Myometrial cell (primary cell): ENCODE results near the gene C17orf50. TPM values are rescaled to one million over a fixed set of nuclear protein-coding genes. Genes with fewer than 3 reads are reported as not detected.

Experiments
- total RNA-seq: library from RNA; depleted of rRNA; stranded (reverse); fragments of >200 nt; gene quantifications from 2 replicates; pipeline ENCODE4 v1.2.3, GENCODE V29; 2015

C17orf50 gene
- not detected in 2 replicates for total RNA-seq

GRCh38 chr17:35760587-35760986 lies at the start of gene C17orf50:
TSS of gene C17orf50 (plus strand) at chr17:35760887. CDS start at chr17:35760942, 55 bp downstream.

GRCh38 chr17:35731239-35731916 lies 29.3 kb upstream of the C17orf50 start, which contains the start of gene RASL10B:
TSS of gene RASL10B (plus strand) at chr17:35731639. CDS start at chr17:35735185, 3,546 bp downstream.

GRCh38 chr17:35752945-35753764 lies 7.5 kb upstream of the C17orf50 start, which contains the start of gene GAS2L2:
TSS of gene GAS2L2 (minus strand) at chr17:35753239. CDS start at chr17:35752850, 389 bp downstream.

GRCh38 chr17:35795007-35795870 lies 34.6 kb downstream of the C17orf50 start, which contains the start of gene MMP28:
TSS of gene MMP28 (minus strand) at chr17:35795641. CDS start at chr17:35795377, 264 bp downstream.

GRCh38 chr17:35808962-35809854 lies 48.5 kb downstream of the C17orf50 start, which contains the start of gene TAF15:
TSS of gene TAF15 (plus strand) at chr17:35809484. CDS start at chr17:35809570, 86 bp downstream.

Other genes starting within 250 kb of the C17orf50 start
- not detected in 2 replicates for gene SLFN12L, start 223.2 kb upstream of the C17orf50 start, total RNA-seq
- not detected in 2 replicates for gene SLFN14, start 200.1 kb upstream of the C17orf50 start, total RNA-seq
- gene PEX12, start 182.3 kb upstream of the C17orf50 start, total RNA-seq = 5.5 and 7.2 TPM in 2 replicates
- gene AP2B1, start 173.6 kb upstream of the C17orf50 start, total RNA-seq = 81.6 and 104 TPM in 2 replicates
- gene RASL10B, start 29.2 kb upstream of the C17orf50 start, total RNA-seq = 4.6 TPM in 2 replicates
- gene GAS2L2, start 7.6 kb upstream of the C17orf50 start, total RNA-seq = not detected in 2 replicates
- 6.6 and 9.2 TPM in 2 replicates for gene MMP28, start 34.8 kb downstream of the C17orf50 start, total RNA-seq
- gene TAF15, start 48.6 kb downstream of the C17orf50 start, total RNA-seq = 24.3 and 25.4 TPM in 2 replicates
- gene HEATR9, start 108.0 kb downstream of the C17orf50 start, total RNA-seq = not detected in 2 replicates
- not detected in 2 replicates for gene CCL5, start 119.5 kb downstream of the C17orf50 start, total RNA-seq
- gene RDM1, start 169.9 kb downstream of the C17orf50 start, total RNA-seq = 0.53 and 0.58 TPM in 2 replicates
- not detected in 2 replicates for gene LYZL6, start 182.8 kb downstream of the C17orf50 start, total RNA-seq
- not detected in 2 replicates for gene CCL16, start 220.6 kb downstream of the C17orf50 start, total RNA-seq
- gene CCL14, start 225.8 kb downstream of the C17orf50 start, total RNA-seq = not detected in 2 replicates
- gene CCL15, start 240.7 kb downstream of the C17orf50 start, total RNA-seq = not detected in 2 replicates